HepG2 (cell line): ENCODE results near the gene PCSK5. TPM values are rescaled to one million over a fixed set of nuclear protein-coding genes. Genes with fewer than 3 reads are reported as not detected.

Source experiments
- ATAC-seq: fragments of 200-7000 bp; cut with Tn5 transposase; 3 replicates; pipeline ENCODE4 v1.9.1; 2020; ENCODE audit warnings: mild to moderate bottlenecking, moderate library complexity
- BruUV-seq: library from RNA; stranded (reverse); fragments of 400-500 nt; replicated peaks from 2 replicates; lab custom pipeline; 2021; lab: Mats Ljungman, UMichigan
- CTCF ChIA-PET: fragments of 300-600 bp; formaldehyde crosslinking; extraction: SDS; loops from one replicate; lab custom pipeline; 2021; ENCODE audit warnings: low total read pairs, inconsistent platforms, low intra/inter-chr PET ratio; lab: Yijun Ruan, JAX
- POLR2A ChIA-PET: fragments of 350-600 bp; sonication (Branson Sonifier 250); formaldehyde crosslinking; loops from one replicate; lab custom pipeline; 2020; ENCODE audit warnings: antibody characterized with exemption, inconsistent platforms; lab: Yijun Ruan, JAX
- DNase-seq: peaks from one replicate; pipeline ENCODE4 v3.0.0-alpha.2; 2015; ENCODE audit warnings: low spot score
- FAIRE-seq: peaks from 3 replicates; lab custom pipeline; 2011; peaks lifted over from hg19 to GRCh38; lab: Jason Lieb, UNC
- H2AFZ ChIP-seq: one replicate; pipeline ENCODE4 v1.6.1; 2011; ENCODE audit warnings: low read length, inconsistent platforms
- H3K27ac ChIP-seq: fragments of 300-600 bp; 3 replicates; pipeline ENCODE4 v1.8.0; 2011; ENCODE audit warnings: mixed run types, mild to moderate bottlenecking, mixed read lengths, low read length, inconsistent platforms; ENCODE audit not compliant: insufficient read depth; ENCODE audit errors: extremely low read length
- H3K27me3 ChIP-seq, 2 experiments: fragments of 200-600 bp in 1 of 2; 2 replicates in 1 of 2; 3 replicates in 1 of 2; pipeline versions ENCODE4 v1.6.0 to v1.8.0; 2011; ENCODE audit warnings: low read length in 2 of 2, mild to moderate bottlenecking in 2 of 2, moderate library complexity in 2 of 2, inconsistent platforms in 1 of 2; ENCODE audit not compliant: insufficient read depth in 2 of 2, control insufficient read depth in 1 of 2
- H3K36me3 ChIP-seq, 2 experiments: fragments of 200-600 bp in 1 of 2; replicated peaks in 1 of 2; 2 replicates in 1 of 2; 3 replicates in 1 of 2; pipeline versions ENCODE4 v1.5.1 to v1.8.0; 2011; ENCODE audit warnings: low read length in 2 of 2, inconsistent platforms in 1 of 2; ENCODE audit not compliant: insufficient read depth in 2 of 2, control insufficient read depth in 1 of 2
- H3K4me1 ChIP-seq: 2 replicates; pipeline ENCODE4 v1.5.1; 2012; ENCODE audit warnings: low read length, inconsistent platforms; ENCODE audit not compliant: insufficient read depth
- H3K4me2 ChIP-seq: 2 replicates; pipeline ENCODE4 v1.6.0; 2011; ENCODE audit warnings: low read depth, low read length, inconsistent platforms
- H3K4me3 ChIP-seq, 3 experiments: fragments of 200-600 bp in 1 of 3; sonication (generic), shearing (Covaris generic) in 1 of 3; replicated peaks in 1 of 3; 2 replicates each; pipeline ENCODE4 v1.5.1; 2011 to 2016; ENCODE audit warnings: low read length in 3 of 3, inconsistent platforms in 2 of 3, low read depth in 2 of 3, mild to moderate bottlenecking in 2 of 3, control low read depth in 1 of 3, mixed read lengths in 1 of 3; ENCODE audit not compliant: insufficient read depth in 1 of 3
- H3K79me2 ChIP-seq: one replicate; pipeline ENCODE4 v1.6.1; 2011; ENCODE audit warnings: low read length, inconsistent platforms; ENCODE audit not compliant: insufficient read depth
- H3K9ac ChIP-seq: 2 replicates; pipeline ENCODE4 v1.6.0; 2011; ENCODE audit warnings: mild to moderate bottlenecking, low read depth, low read length, inconsistent platforms; ENCODE audit not compliant: insufficient read depth
- H3K9me3 ChIP-seq: 2 replicates; pipeline ENCODE4 v1.5.1; 2012; ENCODE audit warnings: mild to moderate bottlenecking, low read length
- H4K20me1 ChIP-seq: 2 replicates; pipeline ENCODE4 v1.6.0; 2011; ENCODE audit warnings: inconsistent platforms, mild to moderate bottlenecking, low read length, moderate library complexity; ENCODE audit not compliant: insufficient read depth
- ATRX ChIP-seq: sonication (generic); formaldehyde crosslinking; IDR thresholded peaks from 2 replicates; pipeline ENCODE4 v1.4.0; 2020; ENCODE audit warnings: missing genetic modification reagents, borderline replicate concordance
- HNRNPL ChIP-seq: fragments of 200-400 bp; formaldehyde crosslinking; IDR thresholded peaks from 2 replicates; pipeline ENCODE4 v1.6.1; 2017; ENCODE audit warnings: mild to moderate bottlenecking, low read depth, low read length
- SIX4 ChIP-seq: sonication (generic); formaldehyde crosslinking; IDR thresholded peaks from 2 replicates; pipeline ENCODE4 v1.4.0; 2020; ENCODE audit warnings: missing genetic modification reagents
- SMAD1 ChIP-seq: sonication (generic); formaldehyde crosslinking; IDR thresholded peaks from 2 replicates; pipeline ENCODE4 v1.4.0; 2020; ENCODE audit warnings: missing genetic modification reagents, low read depth, mild to moderate bottlenecking, borderline replicate concordance
- ZBTB40 ChIP-seq, 2 experiments: fragments of 450-650 bp in 1 of 2; sonication (generic) in 1 of 2; formaldehyde crosslinking in 1 of 2; IDR thresholded peaks; 2 replicates each; pipeline versions ENCODE4 v1.6.1 to v1.8.0; 2016 to 2022; ENCODE audit warnings: antibody characterized with exemption in 1 of 2, mild to moderate bottlenecking in 1 of 2, missing genetic modification reagents in 1 of 2
- ZFYVE20 ChIP-seq: sonication (generic); formaldehyde crosslinking; IDR thresholded peaks from 2 replicates; pipeline ENCODE4 v1.8.0; 2023; ENCODE audit warnings: low read depth, mild to moderate bottlenecking, moderate library complexity, missing genetic modification reagents, borderline replicate concordance
- ZMYM2 ChIP-seq: sonication (generic); formaldehyde crosslinking; IDR thresholded peaks from 2 replicates; pipeline ENCODE4 v1.8.0; 2022; ENCODE audit warnings: mild to moderate bottlenecking, missing genetic modification reagents
- ZMYM4 ChIP-seq: sonication (generic); formaldehyde crosslinking; IDR thresholded peaks from 2 replicates; pipeline ENCODE4 v1.8.1; 2023; ENCODE audit warnings: mild to moderate bottlenecking, missing genetic modification reagents
- ZNF136 ChIP-seq: sonication (generic); formaldehyde crosslinking; IDR thresholded peaks from 2 replicates; pipeline ENCODE4 v1.8.1; 2022; ENCODE audit warnings: low read depth, mild to moderate bottlenecking, moderate library complexity, missing genetic modification reagents
- ZNF30 ChIP-seq: sonication (generic); formaldehyde crosslinking; IDR thresholded peaks from 2 replicates; pipeline ENCODE4 v1.5.0; 2020; ENCODE audit warnings: mild to moderate bottlenecking, missing genetic modification reagents
- ZNF737 ChIP-seq: sonication (generic); formaldehyde crosslinking; IDR thresholded peaks from 2 replicates; pipeline ENCODE4 v1.5.0; 2020; ENCODE audit warnings: missing genetic modification reagents, mild to moderate bottlenecking, borderline replicate concordance
- WGBS: methylation state at CpG from one replicate; pipeline ENCODE4 v1.1.6; 2017; ENCODE audit warnings: low lambda C conversion rate; 5-methylcytosine and 5-hydroxymethylcytosine counted together
- in situ Hi-C: cut with HindIII; loops from 2 replicates; pipeline ENCODE4 v1.10.0; 2017; ENCODE audit warnings: low pct_unique_long_range_greater_than_20kb; ENCODE audit not compliant: extremely low pct_ligation_motif_present
- intact Hi-C: fragments of 100-400 bp; cut with micrococcal nuclease; formaldehyde crosslinking; loops from one replicate; pipeline ENCODE4 v1.10.0; 2022; ENCODE audit not compliant: unreplicated experiment
- polyA plus RNA-seq, 8 experiments: library from polyadenylated mRNA; depleted of rRNA in 3 of 8; stranded (reverse) in 7 of 8; unstranded in 1 of 8; fragments of >200 nt; fragmentation: Illumina TruSeq in 4 of 8; extraction: Trizol in 4 of 8; gene quantifications; 2 replicates each; pipeline versions ENCODE4 v1.2.1 to v1.2.3, GENCODE V29; 2011 to 2016; ENCODE audit warnings: low read depth in 4 of 8, missing spikeins in 1 of 8, mixed read lengths in 1 of 8; ENCODE audit not compliant: insufficient read depth in 1 of 8
- total RNA-seq, 5 experiments: library from RNA; depleted of rRNA; stranded (reverse); fragments of >200 nt; fragmentation: Illumina TruSeq; extraction: Trizol; gene quantifications; 2 replicates each; pipeline ENCODE4 v1.2.3, GENCODE V29; 2016; ENCODE audit warnings: low read depth in 1 of 5

PCSK5 gene
- total and polyA plus RNA-seq, 2 of the 13 experiments (the other 11 are each of a cell fraction or from before 2014, with no cell fraction given): 0.55 to 0.66 TPM

- Histone ChIP-seq H2AFZ (no peak overlapping the region), H3K27me3 (no peaks in the 10 kb centered on the region), H3K9ac (no peak overlapping the region), H3K36me3 (no peaks in the 10 kb centered on the region), H3K4me1 (no peaks in the 10 kb centered on the region), H3K4me2 (no peak overlapping the region), H4K20me1 (no peaks in the 10 kb centered on the region), H3K79me2 (no peaks in the 10 kb centered on the region), H3K9me3 (no peaks in the 10 kb centered on the region), H3K4me3 (no peak overlapping the region), H3K27ac (no peak overlapping the region)
- TF ChIP-seq SMAD1 (CRISPR knock-in tag) (no peak), ATRX (CRISPR knock-in tag) (no peak), ZNF136 (CRISPR knock-in tag) (no peak), ZMYM4 (CRISPR knock-in tag) (no peak)
- CTCF ChIA-PET: no interaction called here
- 69% methylated on average over 11 of the region's 11 CpGs for WGBS
- DNase-seq (no peak), FAIRE-seq (no peak), ATAC-seq (no peak)
- POLR2A ChIA-PET: no interaction called here
- in situ Hi-C loops (no loop called here), intact Hi-C loops (no loop called here)
- BruUV-seq: no TSS peak
Measured at GRCh38 chr9:76067696-76068095, 177.2 kb downstream of the PCSK5 start.

DNA sequence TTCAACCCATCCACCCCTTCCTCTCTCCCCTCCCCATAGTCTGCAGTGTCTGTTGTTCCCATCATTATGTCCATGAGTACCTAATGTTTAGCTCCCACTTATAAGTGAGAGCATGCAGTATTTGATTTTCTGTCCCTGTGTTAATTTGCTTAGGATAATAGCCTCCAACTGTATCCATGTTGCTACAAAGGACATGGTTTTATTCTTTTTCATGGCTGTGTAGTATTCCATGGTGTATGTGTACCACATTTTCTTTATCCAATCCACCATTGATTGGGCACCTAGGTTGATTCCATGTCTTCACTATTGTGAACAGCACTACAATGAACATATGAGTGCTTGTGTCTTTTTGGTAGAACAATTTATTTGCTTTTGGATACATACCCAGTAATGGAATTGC, 187.1 kb downstream of the PCSK5 start:
- Histone ChIP-seq H3K9me3 (no peaks in the 10 kb centered on the region), H3K36me3 (no peaks in the 10 kb centered on the region), H4K20me1 (no peaks in the 10 kb centered on the region), H3K27ac (no peak overlapping the region), H3K9ac (no peak overlapping the region), H3K4me3 (no peak overlapping the region), H3K4me2 (no peak overlapping the region), H3K79me2 (no peaks in the 10 kb centered on the region), H3K27me3 (no peaks in the 10 kb centered on the region), H3K4me1 (no peaks in the 10 kb centered on the region), H2AFZ (no peak overlapping the region)
- POLR2A ChIA-PET: no interaction called here
- no TSS peak for BruUV-seq
- in situ Hi-C loops (no loop called here), intact Hi-C loops (no loop called here)
- CTCF ChIA-PET: no interaction called here
- FAIRE-seq (no peak), ATAC-seq (no peak), DNase-seq (no peak)
- TF ChIP-seq ZFYVE20 (no peak), ZMYM2 (CRISPR knock-in tag) (no peak), ZBTB40 (IDR thresholded peaks at IDR 0.05) (no peak), ZBTB40 (CRISPR knock-in tag; IDR thresholded peaks at IDR 0.05) (no peak), SIX4 (no peak), ZNF30 (CRISPR knock-in tag) (no peak), HNRNPL (no peak), ZNF737 (CRISPR knock-in tag) (no peak)
